A549 (cell line): ENCODE measurements around the gene URGCP. TPM values are rescaled to one million over a fixed set of nuclear protein-coding genes. Genes with fewer than 3 reads are reported as not detected.

ENCODE experiments used
- ATAC-seq, 2 experiments: fragments of 200-7000 bp in 1 of 2; fragments of >200 bp in 1 of 2; cut with Nextera tagmentation in 1 of 2; cut with Tn5 transposase in 1 of 2; 3 replicates each; pipeline versions ENCODE4 v1.8.0 to v1.9.1; 2018 to 2020; ENCODE audit warnings: mild to moderate bottlenecking in 1 of 2, moderate library complexity in 1 of 2
- CTCF ChIA-PET: fragments of 300-600 bp; sonication (Branson Sonifier 250); formaldehyde crosslinking; extraction: SDS; loops from one replicate; lab custom pipeline; 2021; ENCODE audit warnings: antibody characterized with exemption, inconsistent platforms; lab: Yijun Ruan, JAX
- POLR2A ChIA-PET: fragments of 350-600 bp; formaldehyde crosslinking; extraction: SDS; loops from one replicate; lab custom pipeline; 2021; ENCODE audit warnings: antibody characterized with exemption, inconsistent platforms; lab: Yijun Ruan, JAX
- DNase-seq, 2 experiments: peaks; one replicate each; pipeline versions ENCODE4 v3.0.0 to v3.0.0-alpha.2; 2011 to 2016; ENCODE audit warnings: low read depth in 1 of 2, low spot score in 1 of 2
- FAIRE-seq: peaks from 2 replicates; lab custom pipeline; 2011; peaks lifted over from hg19 to GRCh38; lab: Jason Lieb, UNC
- H3K27ac ChIP-seq, 2 experiments: fragments of >200 bp; sonication (Bioruptor Twin); formaldehyde crosslinking; 3 replicates each; pipeline ENCODE4 v1.5.1; 2016 to 2017
- H3K4me1 ChIP-seq: fragments of >200 bp; sonication (Bioruptor Twin); formaldehyde crosslinking; 3 replicates; pipeline ENCODE4 v1.6.1; 2016
- H3K4me2 ChIP-seq: fragments of >200 bp; sonication (Bioruptor Twin); formaldehyde crosslinking; 3 replicates; pipeline ENCODE4 v1.6.1; 2016
- H3K4me3 ChIP-seq: fragments of >200 bp; sonication (Bioruptor Twin); formaldehyde crosslinking; 3 replicates; pipeline ENCODE4 v1.5.1; 2016
- H3K9me3 ChIP-seq: fragments of >200 bp; sonication (Bioruptor Twin); formaldehyde crosslinking; 3 replicates; pipeline ENCODE4 v1.6.1; 2016
- ATOH8 ChIP-seq: fragments of 250-450 bp; sonication (Bioruptor Pico); IDR thresholded peaks from 2 replicates; pipeline ENCODE4 v1.5.0; 2020; ENCODE audit warnings: low read depth, mild to moderate bottlenecking, moderate library complexity
- CBX2 ChIP-seq: fragments of 200-600 bp; sonication (generic); IDR thresholded peaks from 2 replicates; pipeline ENCODE4 v1.6.1; 2016; ENCODE audit warnings: low read depth, mild to moderate bottlenecking, borderline replicate concordance
- CBX8 ChIP-seq: fragments of 200-600 bp; sonication (generic); IDR thresholded peaks from 2 replicates; pipeline ENCODE4 v1.6.1; 2016
- CHD2 ChIP-seq: fragments of 150-350 bp; IDR thresholded peaks from 2 replicates; pipeline ENCODE4 v1.6.1; 2014; ENCODE audit warnings: low read length; ENCODE audit not compliant: partially characterized antibody
- CHD4 ChIP-seq: fragments of 200-600 bp; sonication (generic); IDR thresholded peaks from 2 replicates; pipeline ENCODE4 v1.6.1; 2016; ENCODE audit warnings: antibody characterized with exemption, mild to moderate bottlenecking, borderline replicate concordance
- CTCF ChIP-seq: fragments of >200 bp; sonication (Bioruptor Twin); formaldehyde crosslinking; IDR thresholded peaks from 3 replicates; pipeline ENCODE4 v1.5.1; 2016
- EHF ChIP-seq: fragments of 250-450 bp; sonication (Bioruptor Pico); IDR thresholded peaks from 2 replicates; pipeline ENCODE4 v1.5.0; 2020; ENCODE audit warnings: mild to moderate bottlenecking
- EHMT2 ChIP-seq: fragments of 200-600 bp; sonication (generic); IDR thresholded peaks from 2 replicates; pipeline ENCODE4 v1.6.1; 2016; ENCODE audit warnings: antibody characterized with exemption, low read depth, mild to moderate bottlenecking, moderate library complexity
- ELK1 ChIP-seq: fragments of 150-350 bp; IDR thresholded peaks from 2 replicates; pipeline ENCODE4 v1.6.1; 2014; ENCODE audit warnings: low read depth, mild to moderate bottlenecking, low read length
- ESRRA ChIP-seq: fragments of 150-350 bp; IDR thresholded peaks from 2 replicates; pipeline ENCODE4 v1.6.1; 2014; ENCODE audit warnings: mild to moderate bottlenecking, low read length, borderline replicate concordance
- FOSB ChIP-seq: fragments of 250-450 bp; sonication (Bioruptor Pico); IDR thresholded peaks from 2 replicates; pipeline ENCODE4 v1.5.0; 2020; ENCODE audit warnings: mild to moderate bottlenecking, moderate library complexity
- FOXS1 ChIP-seq: fragments of 250-450 bp; sonication (Bioruptor Pico); IDR thresholded peaks from 2 replicates; pipeline ENCODE4 v1.5.0; 2020; ENCODE audit warnings: mild to moderate bottlenecking, moderate library complexity
- GATA3 ChIP-seq: IDR thresholded peaks from 2 replicates; pipeline ENCODE4 v1.6.1; 2012; ENCODE audit warnings: borderline replicate concordance
- JUN ChIP-seq, 2 experiments: fragments of >200 bp; sonication (Bioruptor Twin); formaldehyde crosslinking; IDR thresholded peaks; 2 replicates in 1 of 2; 3 replicates in 1 of 2; pipeline ENCODE4 v1.6.1; 2016 to 2017
- KDM1A ChIP-seq: fragments of 200-600 bp; sonication (generic); IDR thresholded peaks from 2 replicates; pipeline ENCODE4 v1.6.1; 2016; ENCODE audit warnings: low read depth, mild to moderate bottlenecking
- MAX ChIP-seq: IDR thresholded peaks from 2 replicates; pipeline ENCODE4 v1.6.1; 2012
- MAZ ChIP-seq: fragments of 150-350 bp; IDR thresholded peaks from 2 replicates; pipeline ENCODE4 v1.6.1; 2014; ENCODE audit warnings: antibody characterized with exemption, low read depth, low read length, borderline replicate concordance
- NFE2L2 ChIP-seq: fragments of 150-350 bp; conservative IDR thresholded peaks from 2 replicates; pipeline ENCODE4 v1.6.1; 2014; ENCODE audit warnings: low read length
- NPAS2 ChIP-seq: fragments of 250-450 bp; sonication (Bioruptor Pico); IDR thresholded peaks from 2 replicates; pipeline ENCODE4 v1.8.0; 2022; ENCODE audit warnings: mild to moderate bottlenecking, moderate library complexity, borderline replicate concordance
- NR3C1 ChIP-seq: fragments of >200 bp; sonication (Bioruptor Twin); formaldehyde crosslinking; IDR thresholded peaks from 3 replicates; pipeline ENCODE4 v1.6.1; 2017
- POLR2A ChIP-seq: IDR thresholded peaks from 2 replicates; pipeline ENCODE4 v1.6.1; 2012; ENCODE audit warnings: mild to moderate bottlenecking, low read length
- RAD21 ChIP-seq, 2 experiments: fragments of >200 bp in 1 of 2; sonication (Bioruptor Twin) in 1 of 2; formaldehyde crosslinking in 1 of 2; IDR thresholded peaks in 1 of 2; conservative IDR thresholded peaks in 1 of 2; 2 replicates in 1 of 2; 3 replicates in 1 of 2; pipeline ENCODE4 v1.6.1; 2012 to 2018; ENCODE audit warnings: inconsistent platforms in 1 of 2
- RARB ChIP-seq: fragments of 250-450 bp; sonication (Bioruptor Pico); IDR thresholded peaks from 2 replicates; pipeline ENCODE4 v1.8.0; 2021; ENCODE audit warnings: mild to moderate bottlenecking, moderate library complexity
- RNF2 ChIP-seq: fragments of 200-600 bp; sonication (generic); IDR thresholded peaks from 2 replicates; pipeline ENCODE4 v1.6.1; 2016; ENCODE audit warnings: low read depth, mild to moderate bottlenecking, antibody characterized with exemption, moderate library complexity, borderline replicate concordance
- TFCP2L1 ChIP-seq: fragments of 250-450 bp; sonication (Bioruptor Pico); IDR thresholded peaks from 2 replicates; pipeline ENCODE4 v1.5.0; 2021; ENCODE audit warnings: mild to moderate bottlenecking
- ZFP36 ChIP-seq: fragments of 450-650 bp; IDR thresholded peaks from 2 replicates; pipeline ENCODE4 v1.6.1; 2014; ENCODE audit warnings: borderline replicate concordance; ENCODE audit not compliant: partially characterized antibody
- ZNF302 ChIP-seq: fragments of 250-450 bp; sonication (Bioruptor Pico); IDR thresholded peaks from 2 replicates; pipeline ENCODE4 v1.9.0; 2021; ENCODE audit warnings: inconsistent platforms, mild to moderate bottlenecking, moderate library complexity
- WGBS: methylation state at CpG from one replicate; pipeline ENCODE4 v1.1.6; 2017; ENCODE audit errors: missing lambda C conversion rate; 5-methylcytosine and 5-hydroxymethylcytosine counted together
- polyA plus RNA-seq, 4 experiments: library from polyadenylated mRNA; depleted of rRNA in 3 of 4; stranded (reverse); fragments of >200 nt; fragmentation: RNase III in 1 of 4; extraction: RNeasy Plus Mini Kit Qiagen cat#74134 plus additional on column Dnase treatment in 1 of 4; gene quantifications; 2 replicates in 3 of 4; 3 replicates in 1 of 4; pipeline ENCODE4 v1.2.3, GENCODE V29; 2011 to 2017

Gene URGCP
- polyA plus RNA-seq, 2 of the 4 experiments (the other 2 are of a cell fraction): 19.7 to 20.2 TPM

GRCh38 chr7:43921423-43921822 is 15.0 kb upstream of the URGCP start:
- CTCF ChIA-PET: interaction anchor here (0.6 to 0.7 kb wide), 3 partner anchors 34 to 788 kb away, joined by 3 to 4 read pairs (median 3); no protein-coding TSS in a partner anchor
- DNase-seq (no peak), FAIRE-seq (no peak), ATAC-seq (no peak)
- Histone ChIP-seq H3K4me3 (no peak overlapping the region), H3K4me1 (0 out of 3 replicates have a peak, but pooled peaks cover 6% of the 10 kb centered on the region), H3K9me3 (no peaks in the 10 kb centered on the region), H3K4me2 (no peak overlapping the region), H3K27ac (no peak overlapping the region)
- WGBS: 60% methylated on average over 2 of the region's 2 CpGs
- POLR2A ChIA-PET: no interaction called here
- TF ChIP-seq JUN (IDR thresholded peaks at IDR 0.05): no peak
- TF ChIP-seq CBX8: no peak
- TF ChIP-seq ATOH8: no peak
- TF ChIP-seq CBX2: no peak
- TF ChIP-seq POLR2A: no peak
- no peak for TF ChIP-seq NFE2L2
- TF ChIP-seq KDM1A: no peak
- no peak for TF ChIP-seq RAD21 (conservative IDR thresholded peaks at IDR 0.05 in 1 of 2, IDR thresholded peaks at IDR 0.05 in 1 of 2)
- no peak for TF ChIP-seq RNF2
- no peak for TF ChIP-seq ELK1
- TF ChIP-seq FOSB: no peak
- TF ChIP-seq EHMT2: no peak
- TF ChIP-seq ZFP36: no peak
- TF ChIP-seq TFCP2L1: no peak

GRCh38 chr7:43915907-43916306 is 9.5 kb upstream of the URGCP start:
- no peak for ATAC-seq

More at GRCh38 chr7:43915907-43916306, 9.5 kb upstream of the URGCP start:
- no peak overlapping the region for H3K4me3 ChIP-seq
- no peaks in the 10 kb centered on the region for H3K4me1 ChIP-seq
- FAIRE-seq (no peak), DNase-seq (no peak)
- 85% methylated on average over 5 of the region's 5 CpGs for WGBS
- POLR2A ChIA-PET: no interaction called here
- TF ChIP-seq RARB (CRISPR knock-in tag) (no peak), EHF (CRISPR knock-in tag) (no peak), NPAS2 (no peak), GATA3 (no peak), NR3C1 (no peak), CTCF (no peak), CHD4 (no peak), ZNF302 (CRISPR knock-in tag) (no peak), RAD21 (conservative IDR thresholded peaks at IDR 0.05 in 1 of 2, IDR thresholded peaks at IDR 0.05 in 1 of 2) (no peak), FOXS1 (CRISPR knock-in tag) (no peak), MAX (no peak), ESRRA (no peak), ATOH8 (no peak), MAZ (no peak), CHD2 (no peak)
- H3K27ac ChIP-seq: no peak overlapping the region
- CTCF ChIA-PET: interaction anchor here (0.9 kb wide), 1 partner anchor 11 kb away, joined by 3 read pairs; no protein-coding TSS in a partner anchor
- no peaks in the 10 kb centered on the region for H3K9me3 ChIP-seq
- no peak overlapping the region for H3K4me2 ChIP-seq
